Type B pancreatic cell (in vitro differentiated cells): ENCODE results near the gene C10orf90. TPM values are rescaled to one million over a fixed set of nuclear protein-coding genes. Genes with fewer than 3 reads are reported as not detected.

Experiments used
- DNase-seq: peaks from one replicate; pipeline ENCODE4 v3.0.0; 2021; ENCODE audit warnings: mixed read lengths; ENCODE audit not compliant: unreplicated experiment; ENCODE audit errors: extremely low spot score
- H3K27ac Mint-ChIP-seq: 2 replicates; pipeline ENCODE4 v1.8.0; 2021; ENCODE audit warnings: mild to moderate bottlenecking, mixed read lengths
- H3K27me3 Mint-ChIP-seq: 2 replicates; pipeline ENCODE4 v1.8.0; 2021; ENCODE audit warnings: mixed read lengths
- H3K36me3 Mint-ChIP-seq: 2 replicates; pipeline ENCODE4 v1.8.0; 2021; ENCODE audit warnings: mixed read lengths
- H3K4me1 Mint-ChIP-seq: one replicate; pipeline ENCODE4 v1.8.0; 2021; ENCODE audit warnings: mixed read lengths; ENCODE audit not compliant: unreplicated experiment
- H3K4me3 Mint-ChIP-seq: 2 replicates; pipeline ENCODE4 v1.8.0; 2021; ENCODE audit warnings: mild to moderate bottlenecking, mixed read lengths
- H3K9me3 Mint-ChIP-seq: 2 replicates; pipeline ENCODE4 v1.8.0; 2021; ENCODE audit warnings: mixed read lengths
- total RNA-seq: library from RNA; stranded (reverse); gene quantifications from 2 replicates; pipeline ENCODE4 v1.2.1, GENCODE V29; 2021; ENCODE audit warnings: low replicate concordance
- TF ChIP-seq, protein P1 (sequence below): fragments of 200-600 bp; sonication (generic); conservative IDR thresholded peaks from 2 replicates; pipeline ENCODE4 v1.5.0; 2021; ENCODE audit warnings: antibody characterized with exemption, mild to moderate bottlenecking

C10orf90 gene
- total RNA-seq, 1 donor from 2014 or later, result 1.5 TPM

DNA sequence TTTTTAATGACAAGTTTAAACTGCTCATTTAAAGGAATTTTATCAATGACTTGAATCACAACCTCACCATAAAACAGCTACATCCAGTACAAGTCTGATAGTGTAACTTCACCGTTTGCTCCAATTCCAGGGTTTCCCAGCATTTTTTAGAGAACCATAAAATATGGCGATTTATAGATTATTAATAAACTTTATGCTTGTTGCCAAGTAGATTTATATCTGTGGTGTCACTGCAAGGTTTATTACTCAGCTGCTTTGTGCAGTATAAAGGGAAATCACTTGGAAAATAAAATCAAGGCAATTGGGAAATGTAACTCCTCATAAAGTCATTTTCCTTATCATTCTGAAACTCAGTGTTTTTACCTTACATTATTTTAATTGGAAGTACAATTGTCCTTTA lies 218.2 kb downstream of the C10orf90 start:
- TF ChIP-seq, protein P1, sequence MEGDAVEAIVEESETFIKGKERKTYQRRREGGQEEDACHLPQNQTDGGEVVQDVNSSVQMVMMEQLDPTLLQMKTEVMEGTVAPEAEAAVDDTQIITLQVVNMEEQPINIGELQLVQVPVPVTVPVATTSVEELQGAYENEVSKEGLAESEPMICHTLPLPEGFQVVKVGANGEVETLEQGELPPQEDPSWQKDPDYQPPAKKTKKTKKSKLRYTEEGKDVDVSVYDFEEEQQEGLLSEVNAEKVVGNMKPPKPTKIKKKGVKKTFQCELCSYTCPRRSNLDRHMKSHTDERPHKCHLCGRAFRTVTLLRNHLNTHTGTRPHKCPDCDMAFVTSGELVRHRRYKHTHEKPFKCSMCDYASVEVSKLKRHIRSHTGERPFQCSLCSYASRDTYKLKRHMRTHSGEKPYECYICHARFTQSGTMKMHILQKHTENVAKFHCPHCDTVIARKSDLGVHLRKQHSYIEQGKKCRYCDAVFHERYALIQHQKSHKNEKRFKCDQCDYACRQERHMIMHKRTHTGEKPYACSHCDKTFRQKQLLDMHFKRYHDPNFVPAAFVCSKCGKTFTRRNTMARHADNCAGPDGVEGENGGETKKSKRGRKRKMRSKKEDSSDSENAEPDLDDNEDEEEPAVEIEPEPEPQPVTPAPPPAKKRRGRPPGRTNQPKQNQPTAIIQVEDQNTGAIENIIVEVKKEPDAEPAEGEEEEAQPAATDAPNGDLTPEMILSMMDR, result no peak
- Mint-ChIP-seq H3K9me3 (no peaks in the 10 kb centered on the region), H3K27me3 (peaks cover 3% of the 10 kb centered on the region), H3K36me3 (no peaks in the 10 kb centered on the region), H3K4me1 (no peaks in the 10 kb centered on the region), H3K4me3 (no peak overlapping the region), H3K27ac (no peak overlapping the region)
- no peak for DNase-seq

DNA sequence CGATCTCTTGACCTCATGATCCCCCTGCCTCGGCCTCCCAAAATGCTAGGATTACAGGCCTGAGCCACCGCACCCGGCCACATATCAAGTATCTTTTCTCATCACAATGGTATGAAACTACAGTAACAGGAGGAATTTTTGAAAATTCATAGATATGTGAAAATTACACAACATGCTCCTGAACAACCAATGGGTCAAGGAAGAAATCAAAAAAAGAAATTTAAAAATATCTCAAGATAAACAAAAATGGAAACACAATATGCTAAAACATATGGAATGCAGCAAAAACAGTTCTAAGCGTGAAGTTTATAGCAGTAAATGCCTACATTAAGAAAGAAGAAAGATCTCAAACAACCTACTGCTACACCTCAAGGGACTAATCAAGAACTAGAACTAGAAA lies 222.4 kb downstream of the C10orf90 start:
- DNase-seq, result no peak
- Mint-ChIP-seq H3K36me3 (no peaks in the 10 kb centered on the region), H3K4me1 (no peaks in the 10 kb centered on the region), H3K27me3 (no peaks in the 10 kb centered on the region), H3K4me3 (no peak overlapping the region), H3K9me3 (no peaks in the 10 kb centered on the region), H3K27ac (no peak overlapping the region)
- TF ChIP-seq, protein P1, result no peak

DNA sequence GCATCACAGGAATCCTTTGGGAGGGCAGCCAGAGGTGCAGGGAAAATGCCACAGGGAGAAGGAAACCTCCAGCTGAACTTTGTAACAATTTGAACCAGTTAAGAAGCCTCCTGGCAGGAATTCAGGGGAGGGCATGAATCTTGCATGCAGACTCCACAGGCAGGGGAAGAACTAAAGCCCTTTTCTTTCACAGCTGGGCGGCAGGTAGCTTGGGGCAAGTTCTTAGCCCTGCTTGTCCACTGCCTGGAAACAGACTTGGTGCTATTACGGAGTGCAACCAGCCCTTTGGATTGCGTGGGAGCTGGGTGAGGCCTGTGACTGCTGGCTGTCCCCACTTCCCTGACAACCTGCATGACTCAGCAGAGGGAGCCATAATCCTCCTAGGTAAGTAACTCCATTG lies 230.6 kb downstream of the C10orf90 start:
- no peaks in the 10 kb centered on the region for H3K27me3 Mint-ChIP-seq
- H3K9me3 Mint-ChIP-seq, result no peaks in the 10 kb centered on the region
- TF ChIP-seq, protein P1, result no peak
- H3K36me3 Mint-ChIP-seq, result no peaks in the 10 kb centered on the region
- H3K4me1 Mint-ChIP-seq, result no peaks in the 10 kb centered on the region
- H3K4me3 Mint-ChIP-seq, result no peak overlapping the region
- DNase-seq, result no peak
- H3K27ac Mint-ChIP-seq, result no peak overlapping the region

DNA sequence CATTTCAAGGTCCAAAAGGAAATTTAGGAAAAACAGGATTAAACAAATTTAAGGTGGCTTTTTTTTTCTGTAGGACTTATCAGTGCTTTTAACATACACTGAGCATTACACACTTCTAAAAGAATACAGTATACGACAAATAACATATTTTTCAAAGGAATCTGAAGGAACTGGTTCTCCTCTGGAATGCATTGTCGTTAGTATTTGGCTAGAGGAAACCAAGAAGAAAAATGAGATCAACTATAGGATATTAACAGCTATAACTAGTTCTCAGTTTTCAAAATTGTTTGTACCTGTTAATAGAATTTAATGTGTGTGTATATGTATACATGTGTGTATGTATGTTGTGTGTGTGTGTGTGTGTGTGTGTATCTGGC lies 232.1 kb downstream of the C10orf90 start:
- TF ChIP-seq, protein P1, result no peak
- no peak overlapping the region for H3K4me3 Mint-ChIP-seq
- DNase-seq, result no peak
- H3K9me3 Mint-ChIP-seq, result no peaks in the 10 kb centered on the region
- peak overlapping the region; percentile 33 for H3K27ac Mint-ChIP-seq
- no peaks in the 10 kb centered on the region for H3K36me3 Mint-ChIP-seq
- no peaks in the 10 kb centered on the region for H3K4me1 Mint-ChIP-seq
- no peaks in the 10 kb centered on the region for H3K27me3 Mint-ChIP-seq

DNA sequence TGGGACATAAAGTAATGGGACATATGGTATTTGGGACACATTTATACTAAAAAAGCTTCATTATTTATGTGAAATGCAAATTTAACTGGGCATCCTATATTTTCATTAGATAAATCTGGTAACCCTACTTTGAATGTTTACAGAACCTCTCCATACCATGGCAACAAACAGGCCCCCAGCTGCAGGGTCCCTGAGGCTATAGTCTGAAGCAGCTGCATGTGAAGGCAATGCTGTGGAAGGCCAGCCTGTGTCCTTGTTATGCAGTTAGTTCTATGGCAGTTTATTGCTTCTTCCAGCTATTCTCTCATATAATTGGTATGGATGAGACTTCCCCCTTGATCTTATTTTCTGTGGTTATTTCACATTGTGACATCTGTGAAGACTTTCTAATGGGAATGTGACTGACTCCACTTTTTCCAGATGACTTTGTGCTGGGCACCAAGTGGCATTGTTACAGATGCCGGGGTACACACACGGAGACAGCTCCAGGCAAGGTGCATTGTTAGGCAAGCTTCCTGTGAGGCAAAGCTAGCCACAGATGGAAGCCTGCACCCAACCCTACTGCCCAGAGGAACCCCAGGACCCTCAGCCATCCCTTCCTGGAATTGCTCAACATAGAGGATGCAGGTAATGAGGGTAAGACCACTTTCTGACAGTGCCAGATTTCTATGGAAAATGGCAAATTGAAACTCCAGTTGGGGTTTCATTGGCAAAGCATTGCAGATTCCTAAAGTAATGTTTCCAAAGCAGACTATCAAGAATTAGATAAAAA lies 232.7 kb downstream of the C10orf90 start:
- Mint-ChIP-seq H3K36me3 (no peaks in the 10 kb centered on the region), H3K27me3 (no peaks in the 10 kb centered on the region), H3K27ac (peak overlapping the region; percentile 33), H3K4me1 (no peaks in the 10 kb centered on the region), H3K9me3 (no peaks in the 10 kb centered on the region), H3K4me3 (no peak overlapping the region)
- DNase-seq, result no peak
- TF ChIP-seq, protein P1, result no peak
